H1 (cell line): ENCODE measurements around the gene PNO1. TPM values are rescaled to one million over a fixed set of nuclear protein-coding genes. Genes with fewer than 3 reads are reported as not detected.

Source experiments
- CTCF ChIA-PET: fragments of 300-600 bp; sonication (Branson Sonifier 250); formaldehyde crosslinking; loops from one replicate; lab custom pipeline; 2021; ENCODE audit not compliant: partially characterized antibody; lab: Charles Lee
- POLR2A ChIA-PET: fragments of 300-600 bp; sonication (Branson Sonifier 250); formaldehyde crosslinking; loops from one replicate; lab custom pipeline; 2021; ENCODE audit warnings: inconsistent platforms; ENCODE audit not compliant: partially characterized antibody; lab: Charles Lee
- DNase-seq, 2 experiments: peaks; one replicate each; pipeline versions ENCODE4 v3.0.0 to v3.0.0-alpha.2; 2010 to 2022; ENCODE audit warnings: low spot score in 2 of 2, low read depth in 1 of 2, mixed read lengths in 1 of 2
- FAIRE-seq: peaks from 2 replicates; lab custom pipeline; 2011; peaks lifted over from hg19 to GRCh38; lab: Jason Lieb, UNC
- H2AFZ ChIP-seq: 2 replicates; pipeline ENCODE4 v1.8.1; 2012; ENCODE audit warnings: low read length, inconsistent platforms
- H2AK5ac ChIP-seq: 2 replicates; pipeline ENCODE4 v1.6.1; 2013; ENCODE audit warnings: low read depth, low read length
- H2BK120ac ChIP-seq: replicated peaks from 2 replicates; pipeline ENCODE3; 2013; ENCODE audit warnings: low read depth, low read length, inconsistent platforms
- H2BK12ac ChIP-seq: 2 replicates; pipeline ENCODE4 v1.6.1; 2013; ENCODE audit warnings: low read depth, low read length
- H2BK15ac ChIP-seq: 2 replicates; pipeline ENCODE4 v1.6.1; 2013; ENCODE audit warnings: low read length
- H2BK20ac ChIP-seq: 2 replicates; pipeline ENCODE4 v1.6.1; 2013; ENCODE audit warnings: low read length
- H2BK5ac ChIP-seq: 2 replicates; pipeline ENCODE4 v1.6.1; 2013; ENCODE audit warnings: low read depth, low read length
- H3K14ac ChIP-seq: 2 replicates; pipeline ENCODE4 v1.6.1; 2013; ENCODE audit warnings: inconsistent platforms; ENCODE audit not compliant: insufficient read length
- H3K18ac ChIP-seq: 2 replicates; pipeline ENCODE4 v1.6.1; 2013; ENCODE audit warnings: low read length; ENCODE audit errors: extremely low read depth
- H3K23ac ChIP-seq: 2 replicates; pipeline ENCODE4 v1.6.1; 2013; ENCODE audit warnings: inconsistent platforms; ENCODE audit not compliant: insufficient read length
- H3K23me2 ChIP-seq: 2 replicates; pipeline ENCODE4 v1.6.1; 2013; ENCODE audit warnings: low read depth, low read length
- H3K27ac ChIP-seq: 2 replicates; pipeline ENCODE4 v1.6.1; 2011; ENCODE audit warnings: low read depth, low read length, inconsistent platforms
- H3K27me3 ChIP-seq, 4 experiments: replicated peaks in 1 of 4; 1 replicate in 1 of 4; 2 replicates in 3 of 4; pipeline versions ENCODE4 v1.6.1 to v1.8.1; 2011 to 2013; ENCODE audit warnings: low read length in 3 of 4, mild to moderate bottlenecking in 3 of 4, inconsistent platforms in 2 of 4, mixed read lengths in 2 of 4, moderate library complexity in 1 of 4; ENCODE audit not compliant: control insufficient read depth in 3 of 4, insufficient read depth in 3 of 4; ENCODE audit errors: extremely low read depth in 1 of 4
- H3K36me3 ChIP-seq, 4 experiments: 2 replicates each; pipeline versions ENCODE4 v1.6.1 to v1.8.1; 2011 to 2013; ENCODE audit warnings: mild to moderate bottlenecking in 4 of 4, low read length in 3 of 4, moderate library complexity in 2 of 4, control low read depth in 1 of 4, inconsistent platforms in 1 of 4; ENCODE audit not compliant: insufficient read depth in 4 of 4, control insufficient read depth in 2 of 4
- H3K4ac ChIP-seq: replicated peaks from 2 replicates; pipeline ENCODE3; 2013; ENCODE audit warnings: low read length, low read depth, mixed read lengths, inconsistent platforms; ENCODE audit not compliant: insufficient read length
- H3K4me1 ChIP-seq, 4 experiments: replicated peaks in 1 of 4; 1 replicate in 1 of 4; 2 replicates in 3 of 4; pipeline versions ENCODE4 v1.6.1 to v1.8.1; 2011 to 2013; ENCODE audit warnings: low read length in 3 of 4, inconsistent platforms in 2 of 4, mixed read lengths in 1 of 4; ENCODE audit not compliant: insufficient read depth in 4 of 4, control insufficient read depth in 3 of 4
- H3K4me2 ChIP-seq, 2 experiments: 2 replicates each; pipeline versions ENCODE4 v1.6.1 to v1.8.1; 2011 to 2013; ENCODE audit warnings: low read depth in 2 of 2, low read length in 2 of 2, control low read depth in 1 of 2, inconsistent platforms in 1 of 2, mild to moderate bottlenecking in 1 of 2; ENCODE audit not compliant: insufficient read depth in 1 of 2
- H3K4me3 ChIP-seq, 4 experiments: fragments of 200-600, 300-600 bp in 1 of 4; sonication (generic), shearing (Covaris generic), sonication (Bioruptor Twin) in 1 of 4; 2 replicates each; pipeline versions ENCODE4 v1.5.1 to v1.8.1; 2011 to 2016; ENCODE audit warnings: low read length in 4 of 4, low read depth in 3 of 4, control low read depth in 2 of 4, inconsistent platforms in 2 of 4, mild to moderate bottlenecking in 2 of 4, mixed read lengths in 1 of 4, moderate library complexity in 1 of 4; ENCODE audit not compliant: insufficient read depth in 2 of 4; ENCODE audit errors: extremely low read depth in 1 of 4
- H3K56ac ChIP-seq: replicated peaks from 2 replicates; pipeline ENCODE3; 2013; ENCODE audit warnings: low read depth, mild to moderate bottlenecking, mixed read lengths, low read length, inconsistent platforms; ENCODE audit not compliant: insufficient read length
- H3K79me1 ChIP-seq: 2 replicates; pipeline ENCODE4 v1.6.1; 2013; ENCODE audit warnings: low read depth, low read length, control low read depth
- H3K79me2 ChIP-seq, 2 experiments: 2 replicates each; pipeline versions ENCODE4 v1.6.1 to v1.8.1; 2012 to 2013; ENCODE audit warnings: low read length in 2 of 2, mild to moderate bottlenecking in 2 of 2, inconsistent platforms in 1 of 2; ENCODE audit not compliant: insufficient read depth in 2 of 2, control insufficient read depth in 1 of 2
- H3K9ac ChIP-seq, 4 experiments: replicated peaks in 1 of 4; 1 replicate in 1 of 4; 2 replicates in 3 of 4; pipeline versions ENCODE4 v1.6.1 to v1.8.1; 2011 to 2013; ENCODE audit warnings: low read depth in 3 of 4, low read length in 3 of 4, control low read depth in 2 of 4, mild to moderate bottlenecking in 2 of 4, moderate library complexity in 2 of 4, inconsistent platforms in 1 of 4; ENCODE audit errors: extremely low read depth in 1 of 4
- H3K9me3 ChIP-seq, 2 experiments: 2 replicates each; pipeline versions ENCODE4 v1.6.1 to v1.8.1; 2012 to 2013; ENCODE audit warnings: mild to moderate bottlenecking in 2 of 2, moderate library complexity in 2 of 2, control low read depth in 1 of 2, inconsistent platforms in 1 of 2, low read depth in 1 of 2, low read length in 1 of 2, mixed read lengths in 1 of 2; ENCODE audit not compliant: insufficient read depth in 2 of 2
- H4K20me1 ChIP-seq, 2 experiments: replicated peaks in 1 of 2; 2 replicates each; pipeline versions ENCODE3 to v1.8.1; 2011 to 2013; ENCODE audit warnings: inconsistent platforms in 2 of 2, low read length in 2 of 2, mild to moderate bottlenecking in 1 of 2; ENCODE audit not compliant: insufficient read depth in 2 of 2, control insufficient read depth in 1 of 2
- H4K5ac ChIP-seq: 2 replicates; pipeline ENCODE4 v1.6.1; 2013; ENCODE audit warnings: low read length, low read depth, mixed read lengths, inconsistent platforms; ENCODE audit not compliant: insufficient read length
- H4K8ac ChIP-seq: 2 replicates; pipeline ENCODE4 v1.8.0; 2013; ENCODE audit warnings: mild to moderate bottlenecking, moderate library complexity, low read length, inconsistent platforms; ENCODE audit not compliant: insufficient read depth; ENCODE audit errors: extremely low read depth
- H4K91ac ChIP-seq: replicated peaks from 2 replicates; pipeline ENCODE3; 2013; ENCODE audit warnings: low read length, mixed read lengths, inconsistent platforms; ENCODE audit not compliant: insufficient read length
- BACH1 ChIP-seq: IDR thresholded peaks from 2 replicates; pipeline ENCODE4 v1.6.1; 2012; ENCODE audit warnings: low read length, improper control_type of control experiment
- JUND ChIP-seq: IDR thresholded peaks from 2 replicates; pipeline ENCODE4 v1.6.1; 2011; ENCODE audit warnings: mild to moderate bottlenecking, improper control_type of control experiment, low read length
- MAX ChIP-seq: IDR thresholded peaks from 2 replicates; pipeline ENCODE4 v1.6.1; 2012; ENCODE audit warnings: inconsistent platforms
- SP2 ChIP-seq: IDR thresholded peaks from 2 replicates; pipeline ENCODE4 v1.6.1; 2012; ENCODE audit warnings: mild to moderate bottlenecking, low read length, inconsistent platforms
- SUZ12 ChIP-seq: fragments of 200-600 bp; sonication (generic); IDR thresholded peaks from 2 replicates; pipeline ENCODE4 v1.6.1; 2012; ENCODE audit warnings: mild to moderate bottlenecking, inconsistent platforms, low read length, moderate library complexity, mixed read lengths
- TEAD4 ChIP-seq: IDR thresholded peaks from 2 replicates; pipeline ENCODE4 v1.6.1; 2012; ENCODE audit warnings: low read depth, low read length, inconsistent platforms, mixed read lengths
- WGBS, 2 experiments: shearing (Covaris generic) in 1 of 2; methylation state at CpG; one replicate each; pipeline versions ENCODE4 v1.1.6 to v1.1.7; 2013 to 2015; ENCODE audit warnings: low lambda C conversion rate in 2 of 2, mixed read lengths in 2 of 2, inconsistent platforms in 1 of 2, low coverage in 1 of 2, missing lambda C conversion rate in 1 of 2; ENCODE audit not compliant: insufficient replicate concordance in 2 of 2, insufficient coverage in 1 of 2, insufficient read length in 1 of 2; ENCODE audit errors: extremely low coverage in 1 of 2, missing lambda C conversion rate in 1 of 2; 5-methylcytosine and 5-hydroxymethylcytosine counted together
- polyA plus RNA-seq, 7 experiments: library from polyadenylated mRNA; depleted of rRNA in 3 of 7; stranded (reverse) in 5 of 7; unstranded in 2 of 7; fragments of >200 nt in 5 of 7; fragments of 200-250 nt in 2 of 7; gene quantifications; 1 replicate in 5 of 7; 2 replicates in 1 of 7; 4 replicates in 1 of 7; pipeline versions ENCODE4 v1.2.1 to v1.2.3, GENCODE V29; 2011 to 2013; ENCODE audit warnings: missing spikeins in 2 of 7, mixed read lengths in 2 of 7
- total RNA-seq: library from RNA; stranded (reverse); fragmentation: NEBNext Ultra II Directional; extraction: Animal tissue kit (Norgen Biotek cat#: 25700); gene quantifications from 2 replicates; pipeline ENCODE4 v1.2.1, GENCODE V29; 2021

Gene PNO1
- total and polyA plus RNA-seq, 2 of the 8 experiments (the other 6 are each of a cell fraction or from before 2014, with no cell fraction given): 18.6 to 33.2 TPM

GRCh38 chr2:68156419-68156818, 1.3 kb upstream of the PNO1 start:
- no peak overlapping the region for H3K23ac ChIP-seq
- H2AFZ ChIP-seq: peak overlapping the region; percentile 99; the same call in 1 of the 2 replicates
- no peak for FAIRE-seq
- peaks cover 4 to 19% (median 15%) of the 10 kb centered on the region in 4 experiments; a peak in 6 of 8 replicates for H3K36me3 ChIP-seq
- no peak overlapping the region for H3K14ac ChIP-seq
- DNase-seq: no peak
- ChIA-PET POLR2A (interaction anchor here (0.8 to 3.7 kb wide), 20 partner anchors 9 to 310 kb away, joined by 3 to 57 read pairs (median 5); partner anchors contain the start of genes APLF, C1D, CNRIP1 and FBXO48), CTCF (interaction anchor here (1.1 to 2.9 kb wide), 7 partner anchors 10 to 201 kb away, joined by 3 to 11 read pairs (median 6); no protein-coding TSS in a partner anchor)
- H2BK20ac ChIP-seq: no peak overlapping the region
- peak overlapping the region; percentile 98 for H2BK5ac ChIP-seq
- H3K9ac ChIP-seq: peak overlapping the region; percentile 75 to 98 (median 96)
- no peak overlapping the region for H3K18ac ChIP-seq
- H4K8ac ChIP-seq: no peak overlapping the region
- no peak overlapping the region for H2AK5ac ChIP-seq
- H4K91ac ChIP-seq: no peak overlapping the region
- H3K27me3 ChIP-seq: no peaks in the 10 kb centered on the region
- H3K4me1 ChIP-seq: peaks cover 0 to 2% (median 1%) of the 10 kb centered on the region in 4 experiments; a peak in 2 of 7 replicates
- no peaks in the 10 kb centered on the region for H3K9me3 ChIP-seq
- H3K79me2 ChIP-seq: peaks cover 6 to 50% of the 10 kb centered on the region in 2 experiments
- peak overlapping the region; percentile 82 to 85 for H3K4me2 ChIP-seq
- peak overlapping the region; percentile 39 for H3K4ac ChIP-seq
- peaks cover 0 to 2% of the 10 kb centered on the region in 2 experiments for H4K20me1 ChIP-seq
- peaks cover 4% of the 10 kb centered on the region for H3K23me2 ChIP-seq
- no peak overlapping the region for H2BK15ac ChIP-seq
- H2BK120ac ChIP-seq: no peak overlapping the region
- peak overlapping the region; percentile 100 for H3K27ac ChIP-seq
- H3K4me3 ChIP-seq: peak overlapping the region; percentile 91 to 99 (median 95)
- no peak overlapping the region for H3K56ac ChIP-seq
- H2BK12ac ChIP-seq: no peak overlapping the region
- WGBS, 2 experiments: 38% methylated on average over 3 of the region's 3 CpGs; no CpG with 5 or more reads in 1 of the 2 experiments
- H3K79me1 ChIP-seq: peaks cover 4% of the 10 kb centered on the region
- H4K5ac ChIP-seq: no peak overlapping the region
- TF ChIP-seq JUND (no peak), MAX (no peak), TEAD4 (no peak), BACH1 (no peak), SUZ12 (no peak), SP2 (no peak)
